Esophagus squamous epithelium (tissue), 4 donors: ENCODE data around the gene AUTS2.

Experiments used
- CTCF ChIP-seq, 6 experiments: fragments of 450-650 bp in 4 of 6; fragments of 200-600 bp in 2 of 6; sonication (generic) in 2 of 6; IDR thresholded peaks; one replicate each; pipeline ENCODE4 v1.5.1; 2016 to 2019; ENCODE audit warnings: antibody characterized with exemption in 6 of 6, mild to moderate bottlenecking in 4 of 6, moderate library complexity in 4 of 6
- POLR2A ChIP-seq, 4 donors: fragments of 450-650 bp; IDR thresholded peaks; one replicate each; pipeline ENCODE4 v1.6.1; 2017; ENCODE audit warnings: antibody characterized with exemption in 4 of 4, mild to moderate bottlenecking in 4 of 4, moderate library complexity in 3 of 4

- TF ChIP-seq POLR2A (IDR thresholded peaks at IDR 0.05), result no peak
- no peak for TF ChIP-seq CTCF (IDR thresholded peaks at IDR 0.05)
These were observed 1154.5 kb downstream of the AUTS2 start for GRCh38 chr7:70752794-70753241.
